Effector memory CD4-positive, alpha-beta T cell (primary cell): ENCODE measurements around the gene DENND6A.

Experiments
- DNase-seq, 3 donors: peaks; one replicate each; pipeline ENCODE4 v3.0.0-alpha.2; 2020
- H3K27ac ChIP-seq: 2 replicates; pipeline ENCODE4 v1.7.0; 2013; ENCODE audit warnings: mild to moderate bottlenecking, low read length, moderate library complexity; ENCODE audit not compliant: insufficient read depth, poor library complexity, severe bottlenecking
- H3K27me3 ChIP-seq: replicated peaks from 2 replicates; pipeline ENCODE4 v1.7.0; 2013; ENCODE audit warnings: mild to moderate bottlenecking, low read length; ENCODE audit not compliant: insufficient read depth, control insufficient read depth, poor library complexity, severe bottlenecking
- H3K36me3 ChIP-seq: 2 replicates; pipeline ENCODE4 v1.7.0; 2013; ENCODE audit warnings: mild to moderate bottlenecking, low read length, moderate library complexity; ENCODE audit not compliant: control insufficient read depth, insufficient read depth
- H3K4me1 ChIP-seq: 2 replicates; pipeline ENCODE4 v1.7.0; 2013; ENCODE audit warnings: low read length, mild to moderate bottlenecking; ENCODE audit not compliant: control insufficient read depth, insufficient read depth, poor library complexity, severe bottlenecking
- H3K4me3 ChIP-seq: 2 replicates; pipeline ENCODE4 v1.7.0; 2013; ENCODE audit warnings: low read length, low read depth, mild to moderate bottlenecking; ENCODE audit not compliant: insufficient read depth, poor library complexity, severe bottlenecking
- H3K9me3 ChIP-seq: 2 replicates; pipeline ENCODE4 v1.7.0; 2013; ENCODE audit warnings: mild to moderate bottlenecking, low read length, moderate library complexity; ENCODE audit not compliant: control insufficient read depth

DENND6A gene

DNA sequence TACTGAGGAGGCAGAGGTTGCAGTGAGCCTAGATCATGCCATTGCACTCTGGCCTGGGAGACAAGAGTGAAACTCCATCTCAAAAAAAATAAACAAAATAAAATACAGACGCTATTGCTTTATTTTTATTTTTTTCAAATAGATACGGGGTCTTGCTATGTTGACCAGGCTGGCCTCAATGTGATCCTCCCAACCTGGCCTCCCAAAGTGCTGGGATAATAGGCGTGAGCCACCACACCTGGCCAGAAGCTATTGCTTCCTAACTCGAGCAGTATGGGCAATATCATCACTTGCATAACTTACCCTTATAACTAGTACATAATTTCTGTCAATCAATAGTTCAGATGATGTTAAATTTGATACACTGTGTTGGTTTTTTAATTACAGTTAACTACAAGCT lies 98.7 kb downstream of the DENND6A start:
- no peaks in the 10 kb centered on the region for H3K36me3 ChIP-seq
- peaks cover 23% of the 10 kb centered on the region for H3K4me1 ChIP-seq
- H3K27me3 ChIP-seq = no peaks in the 10 kb centered on the region
- no peak overlapping the region for H3K27ac ChIP-seq
- no peak for DNase-seq
- H3K4me3 ChIP-seq = no peak overlapping the region
- H3K9me3 ChIP-seq = no peaks in the 10 kb centered on the region

DNA sequence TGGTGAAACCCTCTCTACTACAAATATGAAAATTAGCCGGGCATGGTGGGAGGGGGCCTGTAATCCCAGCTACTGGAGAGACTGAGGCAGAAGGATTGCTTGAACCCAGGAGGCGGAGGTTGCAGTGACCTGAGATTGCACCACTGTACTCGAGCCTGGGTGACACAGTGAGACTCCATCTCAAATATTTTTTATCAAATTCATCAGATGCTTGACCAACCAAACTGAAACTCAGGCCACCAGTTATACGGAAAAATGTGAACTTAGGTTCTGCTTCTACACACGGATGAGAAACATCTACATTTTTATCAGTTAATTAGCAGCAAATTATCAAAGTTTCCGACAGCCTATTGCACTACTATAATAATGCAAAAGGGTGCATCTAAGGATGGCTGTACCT lies 100.6 kb downstream of the DENND6A start:
- no peaks in the 10 kb centered on the region for H3K27me3 ChIP-seq
- no peaks in the 10 kb centered on the region for H3K9me3 ChIP-seq
- peaks cover 13% of the 10 kb centered on the region for H3K4me1 ChIP-seq
- DNase-seq = no peak
- H3K27ac ChIP-seq = no peak overlapping the region
- no peaks in the 10 kb centered on the region for H3K36me3 ChIP-seq
- H3K4me3 ChIP-seq = no peak overlapping the region

DNA sequence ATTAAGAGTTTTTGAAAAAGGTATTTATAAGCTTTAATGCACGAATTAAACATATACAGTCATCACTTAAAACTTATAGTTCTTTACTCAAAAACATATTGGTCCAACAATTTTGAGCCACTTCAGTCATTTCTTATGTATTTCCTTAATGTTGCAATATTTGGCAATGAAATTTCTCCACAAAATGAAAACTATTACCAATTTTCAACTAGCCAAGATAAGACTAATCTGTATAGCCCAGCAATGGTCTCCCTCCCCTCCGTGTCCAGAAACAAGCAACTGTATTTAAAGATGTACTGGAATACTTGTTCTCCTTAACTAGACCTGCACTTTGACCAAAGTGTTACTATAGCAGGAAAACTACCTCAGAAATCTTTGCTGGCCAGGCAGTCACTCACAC lies 105.0 kb downstream of the DENND6A start:
- H3K4me3 ChIP-seq = no peak overlapping the region
- H3K27me3 ChIP-seq = no peaks in the 10 kb centered on the region
- H3K27ac ChIP-seq = no peak overlapping the region
- H3K36me3 ChIP-seq = peaks cover 8% of the 10 kb centered on the region
- no peak for DNase-seq
- H3K9me3 ChIP-seq = no peaks in the 10 kb centered on the region
- no peaks in the 10 kb centered on the region for H3K4me1 ChIP-seq

DNA sequence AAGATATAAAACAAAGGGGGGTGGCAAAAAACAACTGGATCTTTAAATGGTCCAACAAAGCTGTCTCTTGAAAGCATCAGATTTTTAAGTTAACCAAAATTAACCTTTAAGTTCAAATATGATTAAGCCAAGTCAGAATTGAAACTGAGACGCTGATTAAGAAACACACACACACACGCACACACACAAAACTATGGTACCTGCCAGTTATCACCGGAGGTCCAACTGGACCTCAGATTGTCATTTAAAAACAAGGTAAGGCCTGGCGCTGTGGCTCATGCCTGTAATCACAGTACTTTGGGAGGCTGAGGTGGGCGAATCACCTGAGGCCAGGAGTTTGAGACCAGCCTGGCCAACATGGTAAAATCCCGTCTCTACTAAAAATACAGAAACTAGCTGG lies 106.1 kb downstream of the DENND6A start:
- Histone ChIP-seq H3K4me3 (no peak overlapping the region), H3K36me3 (peaks cover 14% of the 10 kb centered on the region), H3K9me3 (no peaks in the 10 kb centered on the region), H3K4me1 (no peaks in the 10 kb centered on the region), H3K27ac (no peak overlapping the region), H3K27me3 (no peaks in the 10 kb centered on the region)
- no peak for DNase-seq

DNA sequence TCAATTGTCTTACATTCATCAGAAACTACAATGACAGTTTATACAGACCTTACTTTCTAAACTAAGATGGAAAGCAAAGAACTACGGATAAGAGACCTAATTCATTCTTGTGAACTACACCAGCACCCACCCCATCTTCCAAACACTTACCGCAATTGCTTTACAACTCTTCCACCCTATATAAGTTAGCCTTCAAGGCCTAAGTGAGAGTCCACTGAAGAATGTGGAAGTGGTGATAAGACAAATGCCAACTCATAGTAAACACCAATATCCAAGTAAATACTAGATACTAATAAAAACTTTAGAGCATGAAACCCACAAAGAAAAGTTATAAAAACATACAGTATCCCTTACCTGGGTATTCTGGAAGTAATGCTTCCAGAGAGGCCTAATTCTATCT lies 109.3 kb downstream of the DENND6A start:
- H3K27me3 ChIP-seq = no peaks in the 10 kb centered on the region
- H3K4me3 ChIP-seq = no peak overlapping the region
- H3K36me3 ChIP-seq = peaks cover 31% of the 10 kb centered on the region
- H3K9me3 ChIP-seq = no peaks in the 10 kb centered on the region
- no peak for DNase-seq
- no peak overlapping the region for H3K27ac ChIP-seq
- no peaks in the 10 kb centered on the region for H3K4me1 ChIP-seq

DNA sequence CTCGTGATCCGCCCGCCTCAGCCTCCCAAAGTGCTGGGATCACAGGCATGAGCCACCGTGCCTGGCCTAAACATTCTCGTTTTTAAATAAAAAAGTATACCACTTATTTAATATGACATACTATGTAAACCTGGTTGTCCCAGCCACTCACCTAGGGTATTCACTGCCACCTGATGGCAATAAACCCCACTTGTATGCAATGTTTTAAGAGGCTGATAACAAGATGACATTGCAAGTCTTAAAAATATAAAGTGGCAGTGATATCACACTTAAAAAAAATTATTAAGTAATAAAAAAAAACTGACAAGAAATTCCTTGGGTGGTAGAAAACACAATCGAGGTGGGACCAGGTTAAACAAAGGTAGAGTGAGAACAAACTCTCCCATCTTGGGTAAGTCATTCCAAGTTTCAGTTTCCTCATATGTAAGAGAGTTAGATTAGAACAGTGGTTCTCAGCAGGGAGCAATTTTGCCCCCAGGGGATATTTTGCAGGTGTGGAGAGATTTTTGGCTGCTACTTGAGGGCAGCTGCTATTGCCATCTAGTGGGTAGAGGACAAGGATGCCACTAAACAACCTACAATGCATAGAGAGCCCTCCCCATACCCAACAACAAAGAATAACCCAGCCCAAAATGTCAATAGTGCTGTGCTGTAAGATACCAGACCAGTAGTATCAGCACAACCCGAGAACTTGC lies 110.3 kb downstream of the DENND6A start:
- H3K9me3 ChIP-seq = no peaks in the 10 kb centered on the region
- DNase-seq = no peak
- H3K4me1 ChIP-seq = no peaks in the 10 kb centered on the region
- no peak overlapping the region for H3K4me3 ChIP-seq
- no peaks in the 10 kb centered on the region for H3K27me3 ChIP-seq
- H3K36me3 ChIP-seq = peaks cover 31% of the 10 kb centered on the region
- H3K27ac ChIP-seq = no peak overlapping the region

DNA sequence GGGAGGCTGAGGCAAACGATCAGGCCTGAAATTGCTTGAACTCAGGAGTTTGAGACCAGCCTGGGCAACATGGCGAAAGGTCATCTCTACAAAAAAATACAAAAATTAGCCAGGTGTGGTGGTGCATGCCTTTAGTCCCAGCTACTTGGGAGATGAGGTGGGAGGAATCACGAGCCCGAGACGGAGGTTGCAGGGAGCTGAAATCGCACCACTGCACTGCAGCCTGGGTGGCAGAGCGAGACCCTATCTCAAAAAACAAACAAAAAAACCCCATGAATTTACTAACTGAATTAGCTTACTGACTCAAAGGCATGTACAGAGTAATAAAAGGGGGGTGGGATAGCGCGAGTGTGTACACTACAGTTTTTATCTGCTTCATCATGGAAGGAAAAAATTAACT lies 115.1 kb downstream of the DENND6A start:
- no peaks in the 10 kb centered on the region for H3K27me3 ChIP-seq
- no peaks in the 10 kb centered on the region for H3K9me3 ChIP-seq
- DNase-seq = no peak
- no peaks in the 10 kb centered on the region for H3K4me1 ChIP-seq
- H3K36me3 ChIP-seq = peaks cover 49% of the 10 kb centered on the region
- H3K4me3 ChIP-seq = no peak overlapping the region
- no peak overlapping the region for H3K27ac ChIP-seq

DNA sequence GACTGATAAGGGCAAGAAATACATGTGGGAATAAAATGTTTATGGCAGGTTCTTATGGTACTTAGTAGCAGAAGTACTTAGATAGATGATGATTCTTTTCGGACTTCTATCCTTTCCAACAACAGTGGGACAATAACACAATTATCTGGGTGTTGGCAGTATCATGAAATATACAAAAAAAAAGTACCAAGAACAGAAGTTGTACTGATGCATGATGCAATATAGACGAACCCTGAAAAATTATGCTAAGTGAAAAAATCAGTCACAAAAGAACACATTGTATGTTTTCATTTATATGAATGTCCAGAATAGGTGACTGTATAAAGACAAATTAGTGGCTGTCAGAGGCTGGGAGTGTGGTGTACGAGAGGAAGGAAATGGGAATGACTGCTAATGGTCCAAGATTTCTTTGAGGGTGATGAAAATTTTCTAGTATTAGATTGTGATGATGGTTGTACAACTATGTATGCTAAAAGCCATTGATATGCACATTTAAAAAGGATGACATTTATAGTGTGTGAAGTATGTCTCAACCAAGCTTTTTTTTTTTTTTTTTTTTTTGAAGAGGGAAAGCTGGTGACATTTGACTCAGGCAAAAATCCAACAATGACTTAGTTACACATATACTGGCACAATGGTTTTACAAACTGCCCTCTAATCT lies 116.8 kb downstream of the DENND6A start:
- H3K27ac ChIP-seq = no peak overlapping the region
- no peaks in the 10 kb centered on the region for H3K27me3 ChIP-seq
- DNase-seq = no peak
- no peaks in the 10 kb centered on the region for H3K9me3 ChIP-seq
- peaks cover 49% of the 10 kb centered on the region for H3K36me3 ChIP-seq
- H3K4me3 ChIP-seq = no peak overlapping the region
- H3K4me1 ChIP-seq = no peaks in the 10 kb centered on the region
